Spleen (tissue), 7 donors: Measurements from ENCODE around the gene MXRA8.

Experiments used
- CTCF ChIP-seq, 11 experiments: fragments of 200-600 bp in 7 of 11; fragments of 450-650 bp in 4 of 11; sonication (generic) in 4 of 11; IDR thresholded peaks in 8 of 11; conservative IDR thresholded peaks in 3 of 11; 1 replicate in 7 of 11; 2 replicates in 4 of 11; pipeline versions ENCODE4 v1.4.0 to v1.8.0; 2016 to 2021; ENCODE audit warnings: antibody characterized with exemption in 11 of 11, inconsistent platforms in 4 of 11, mild to moderate bottlenecking in 1 of 11
- POLR2A ChIP-seq, 3 donors: fragments of 450-650 bp; IDR thresholded peaks; one replicate each; pipeline ENCODE4 v1.5.1; 2017; ENCODE audit warnings: antibody characterized with exemption in 3 of 3, mild to moderate bottlenecking in 1 of 3
- POLR2AphosphoS5 ChIP-seq, 3 donors: sonication (generic); formaldehyde crosslinking; IDR thresholded peaks; one replicate each; pipeline ENCODE4 v1.5.1; 2017; ENCODE audit warnings: antibody characterized with exemption in 3 of 3
- donor health status: DM: no; HTN: no; CAD: no; lungs with moderate emphysema.
- donor health status: DM: no; HTN: no; CAD: no.
- donor health status: DM: no; HTN: no; CAD: no.

- TF ChIP-seq POLR2A (IDR thresholded peaks at IDR 0.05), result no peak
- no peak for TF ChIP-seq CTCF (IDR thresholded peaks at IDR 0.05 in 8 of 11, conservative IDR thresholded peaks at IDR 0.05 in 3 of 11)
- no peak for TF ChIP-seq POLR2AphosphoS5 (IDR thresholded peaks at IDR 0.05)
Observed at GRCh38 chr1:1347663-1348419, 10.5 kb downstream of the MXRA8 start.
